Measurements from ENCODE around the gene SCYL1.
"Not testable (repeated sequence)": the region's sequence is repeated elsewhere in the genome, so short reads cannot be mapped to it uniquely, and the experiment has no call there.

The SCYL1 gene

DNA sequence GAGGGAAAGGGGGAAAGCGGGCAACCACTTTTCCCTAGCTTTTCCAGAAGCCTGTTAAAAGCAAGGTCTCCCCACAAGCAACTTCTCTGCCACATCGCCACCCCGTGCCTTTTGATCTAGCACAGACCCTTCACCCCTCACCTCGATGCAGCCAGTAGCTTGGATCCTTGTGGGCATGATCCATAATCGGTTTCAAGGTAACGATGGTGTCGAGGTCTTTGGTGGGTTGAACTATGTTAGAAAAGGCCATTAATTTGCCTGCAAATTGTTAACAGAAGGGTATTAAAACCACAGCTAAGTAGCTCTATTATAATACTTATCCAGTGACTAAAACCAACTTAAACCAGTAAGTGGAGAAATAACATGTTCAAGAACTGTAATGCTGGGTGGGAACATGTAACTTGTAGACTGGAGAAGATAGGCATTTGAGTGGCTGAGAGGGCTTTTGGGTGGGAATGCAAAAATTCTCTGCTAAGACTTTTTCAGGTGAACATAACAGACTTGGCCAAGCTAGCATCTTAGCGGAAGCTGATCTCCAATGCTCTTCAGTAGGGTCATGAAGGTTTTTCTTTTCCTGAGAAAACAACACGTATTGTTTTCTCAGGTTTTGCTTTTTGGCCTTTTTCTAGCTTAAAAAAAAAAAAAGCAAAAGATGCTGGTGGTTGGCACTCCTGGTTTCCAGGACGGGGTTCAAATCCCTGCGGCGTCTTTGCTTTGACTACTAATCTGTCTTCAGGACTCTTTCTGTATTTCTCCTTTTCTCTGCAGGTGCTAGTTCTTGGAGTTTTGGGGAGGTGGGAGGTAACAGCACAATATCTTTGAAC is 19.2 kb upstream of the SCYL1 start:
- DNase-seq (ENCODE audit: low read depth in 4 of 4, low spot score in 1 of 4), result no peak

DNA sequence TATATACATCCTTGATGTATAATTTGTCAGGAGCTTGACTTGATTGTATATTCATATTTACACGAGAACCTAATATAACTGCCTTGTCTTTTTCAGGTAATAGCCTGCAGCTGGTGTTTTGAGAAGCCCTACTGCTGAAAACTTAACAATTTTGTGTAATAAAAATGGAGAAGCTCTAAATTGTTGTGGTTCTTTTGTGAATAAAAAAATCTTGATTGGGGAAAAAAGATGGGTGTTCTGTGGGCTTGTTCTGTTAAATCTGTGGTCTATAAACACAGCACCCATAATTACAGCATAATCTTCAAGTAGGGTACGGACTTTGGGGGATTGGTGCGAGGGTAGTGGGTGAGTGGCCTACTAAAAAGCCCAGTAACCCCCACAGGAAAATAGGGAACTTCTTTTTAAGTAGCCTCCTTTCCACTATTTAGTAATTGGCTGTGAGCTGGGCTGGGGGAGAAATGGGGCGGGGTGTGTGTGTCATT is 18.6 kb upstream of the SCYL1 start:
- DNase-seq (ENCODE audit: low read depth in 4 of 4, low spot score in 1 of 4), result no peak

DNA sequence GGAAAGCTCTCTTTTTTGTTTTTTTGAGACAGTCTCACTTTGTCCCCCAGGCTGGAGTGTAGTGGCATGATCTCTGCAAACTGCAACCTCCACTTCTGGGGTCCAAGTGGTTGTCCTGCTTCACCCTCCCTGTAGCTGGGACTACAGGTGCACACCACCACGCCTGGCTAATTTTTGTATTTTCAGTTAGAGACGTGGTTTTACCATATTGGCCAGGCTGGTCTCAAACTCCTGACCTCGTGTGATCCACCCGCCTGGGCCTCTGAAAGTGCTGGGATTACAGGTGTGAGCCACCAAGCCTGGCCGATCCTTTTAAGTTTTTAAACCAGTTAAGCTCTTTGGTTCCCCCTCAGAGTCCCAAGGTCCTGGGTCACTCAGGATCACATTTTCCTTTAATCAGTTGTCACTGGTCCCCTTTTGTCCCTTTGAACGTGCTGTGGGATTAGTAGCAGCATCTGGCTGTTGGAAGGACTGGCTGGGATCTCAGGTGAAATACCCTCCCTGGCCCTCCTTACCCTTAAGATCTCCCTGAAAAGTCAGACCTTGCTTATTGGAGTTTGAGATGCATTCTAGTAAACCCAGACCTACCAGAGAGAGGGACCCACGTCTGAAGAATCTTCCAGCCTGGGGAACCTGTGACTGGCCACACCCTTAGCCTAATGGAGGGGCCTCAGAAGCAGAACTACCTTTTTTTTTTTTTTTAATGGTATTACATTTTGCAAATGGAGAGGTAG is 17.9 kb upstream of the SCYL1 start:
- peak in 1 of 4 experiments; percentile 27 for DNase-seq (ENCODE audit: low read depth in 4 of 4, low spot score in 1 of 4)

DNA sequence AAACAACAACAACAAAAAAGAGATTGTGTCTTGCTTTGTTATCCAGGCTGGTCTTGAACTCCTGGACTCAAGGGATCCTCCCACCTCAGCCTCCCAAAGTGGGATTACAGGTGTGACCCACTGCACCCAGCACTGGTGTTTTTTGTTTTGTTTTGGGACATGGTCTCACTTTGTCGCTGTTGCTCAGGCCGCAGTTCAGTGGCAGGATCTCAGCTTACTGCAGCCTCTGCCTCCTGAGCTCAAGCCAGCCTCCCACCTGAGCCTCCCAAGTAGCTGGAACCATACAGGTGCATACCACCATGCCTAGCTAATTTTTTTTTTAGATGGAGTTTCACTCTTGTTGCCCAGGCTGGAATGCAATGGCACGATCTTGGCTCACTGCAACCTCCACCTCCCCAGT is 12.6 kb upstream of the SCYL1 start:
- DNase-seq (ENCODE audit: low read depth in 4 of 4, low spot score in 1 of 4), result not testable (repeated sequence)

DNA sequence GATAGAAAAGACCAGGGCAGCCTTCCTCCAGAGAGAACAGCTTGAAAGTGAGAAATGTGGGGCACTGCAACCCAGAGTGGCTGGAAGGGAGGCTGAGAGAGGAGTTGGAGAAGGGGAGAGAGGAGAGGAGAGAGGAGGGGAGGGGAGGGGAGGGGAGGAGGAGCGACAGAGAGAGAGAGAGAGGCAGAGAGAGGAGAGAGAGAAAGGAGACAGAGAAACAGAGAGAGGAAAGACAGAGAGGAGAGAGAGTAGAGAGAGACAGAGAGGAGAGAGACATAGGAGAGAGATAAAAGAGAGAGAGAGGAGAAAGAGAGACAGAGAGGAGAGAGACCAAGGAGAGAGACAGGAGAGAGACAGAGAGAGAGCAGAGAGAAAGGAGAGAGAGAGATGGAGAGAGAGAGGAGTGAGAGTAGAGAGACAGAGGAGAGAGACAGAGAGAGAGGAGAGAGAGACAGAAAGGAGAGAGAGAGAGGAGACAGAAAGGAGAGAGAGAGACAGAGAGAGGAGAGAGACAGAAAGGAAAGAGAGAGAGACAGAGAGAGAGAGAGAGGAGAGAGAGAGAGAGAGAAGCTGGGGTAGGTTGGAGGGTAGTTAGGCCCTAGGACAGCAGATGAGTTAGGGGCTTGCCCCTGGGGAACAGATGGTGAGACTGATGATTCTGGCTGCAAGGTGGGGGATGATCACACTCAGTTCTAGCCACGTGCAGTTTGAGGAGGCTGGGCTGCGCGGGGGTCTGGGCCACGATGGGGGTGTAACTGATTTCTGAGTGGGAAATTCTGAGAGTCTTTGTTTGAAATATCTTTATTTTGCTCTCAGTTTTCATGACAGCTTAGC is 8.5 kb upstream of the SCYL1 start:
- no peak for DNase-seq (ENCODE audit: low read depth in 4 of 4, low spot score in 1 of 4)

DNA sequence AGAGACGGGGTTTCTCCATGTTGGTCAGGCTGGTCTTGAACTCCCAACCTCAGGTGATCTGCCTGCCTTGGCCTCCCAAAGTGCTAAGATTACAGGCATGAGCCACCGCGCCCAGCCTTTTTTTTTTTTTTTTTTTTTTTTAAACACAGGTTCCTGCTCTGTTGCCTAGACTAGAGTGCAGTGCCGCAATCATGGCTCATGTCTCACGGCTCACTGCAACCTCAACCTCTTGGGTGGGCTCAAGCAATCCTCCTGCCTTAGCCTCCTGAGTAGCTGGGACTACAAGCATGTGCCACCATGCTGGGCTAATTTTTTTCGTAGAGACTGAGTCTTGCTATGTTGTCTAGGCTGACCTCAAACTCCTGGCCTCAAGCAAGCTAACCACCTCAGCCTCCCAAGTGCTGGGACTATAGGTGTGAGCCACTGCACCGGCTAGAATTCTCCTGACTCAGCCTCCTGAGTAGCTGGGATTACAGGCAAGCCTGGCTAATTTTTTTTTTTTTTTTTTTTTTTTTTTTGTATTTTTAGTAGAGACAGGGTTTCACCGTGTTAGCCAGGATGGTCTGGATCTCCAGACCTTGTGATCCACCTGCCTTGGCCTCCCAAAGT is 5.8 kb upstream of the SCYL1 start:
- DNase-seq (ENCODE audit: low read depth in 4 of 4, low spot score in 1 of 4), result not testable (repeated sequence)

DNA sequence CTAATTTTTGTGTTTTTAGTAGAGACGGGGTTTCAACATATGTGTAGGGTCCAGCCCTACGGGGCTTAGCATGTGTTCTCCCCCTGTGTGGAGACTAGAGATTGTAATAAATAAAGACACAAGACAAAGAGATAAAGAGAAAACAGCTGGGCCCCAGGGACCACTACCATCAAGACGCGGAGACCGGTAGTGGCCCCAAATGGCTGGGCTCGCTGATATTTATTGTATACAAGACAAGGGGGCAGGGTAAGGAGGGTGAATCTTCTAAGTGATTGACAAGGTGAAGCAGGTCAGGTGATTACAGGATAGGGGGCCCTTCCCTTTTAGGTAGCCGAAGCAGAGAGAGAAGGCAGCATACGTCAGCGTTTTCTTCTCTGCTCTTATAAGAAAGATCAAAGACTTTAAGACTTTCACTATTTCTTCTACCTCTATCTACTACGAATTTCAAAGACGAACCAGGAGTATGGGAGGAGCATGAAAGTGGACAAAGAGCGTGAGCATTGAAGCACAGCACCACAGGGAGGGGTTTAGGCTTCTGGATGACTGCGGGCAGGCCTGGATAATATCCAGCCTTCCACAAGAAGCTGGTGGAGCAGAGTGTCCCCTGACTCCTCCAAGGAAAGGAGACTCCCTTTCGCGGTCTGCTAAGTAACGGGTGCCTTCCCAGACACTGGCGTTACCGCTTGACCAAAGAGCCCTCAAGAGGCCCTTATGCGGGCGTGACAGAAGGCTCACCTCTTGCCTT is 2.9 kb upstream of the SCYL1 start:
- not testable (repeated sequence) for DNase-seq (ENCODE audit: low read depth in 4 of 4, low spot score in 1 of 4)

DNA sequence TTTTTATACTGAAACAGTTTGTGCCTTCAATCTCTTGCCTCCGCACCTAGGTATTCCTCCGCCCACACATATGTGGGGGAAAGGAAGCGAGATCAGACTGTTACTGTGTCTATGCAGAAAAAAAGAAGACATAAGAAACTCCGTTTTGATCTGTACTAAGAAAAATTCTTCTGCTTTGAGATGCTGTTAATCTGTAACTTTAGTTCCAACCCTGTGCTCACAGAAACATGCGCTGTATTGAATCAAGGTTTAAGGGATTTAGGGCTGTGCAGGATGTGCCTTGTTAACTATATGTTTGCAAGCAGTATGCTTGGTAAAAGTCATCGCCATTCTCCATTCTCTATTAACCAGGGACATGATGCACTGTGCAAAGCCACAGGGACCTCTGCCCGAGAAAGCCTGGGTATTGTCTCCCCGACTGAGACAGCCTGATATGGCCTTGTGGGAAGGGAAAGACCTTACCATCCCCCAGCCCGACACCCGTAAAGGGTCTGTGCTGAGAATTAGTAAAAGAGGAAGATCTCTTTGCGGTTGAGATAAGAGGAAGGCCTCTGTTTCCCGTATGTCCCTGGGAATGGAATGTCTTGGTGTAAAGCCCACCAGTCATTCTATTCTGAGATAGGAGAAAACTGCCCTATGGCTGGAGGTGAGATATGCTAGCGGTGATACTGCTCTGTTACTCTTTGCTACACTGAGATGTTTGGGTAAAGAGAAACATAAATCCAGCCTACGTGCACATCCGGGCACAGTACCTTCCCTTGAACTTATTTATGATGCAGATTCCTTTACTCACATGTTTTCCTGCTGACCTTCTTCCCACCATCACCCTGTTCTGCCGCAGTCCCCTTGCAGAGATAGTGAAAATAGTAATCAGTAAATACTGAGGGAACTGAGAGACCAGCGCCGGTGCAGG is 1.9 kb upstream of the SCYL1 start:
- not testable (repeated sequence) for DNase-seq (ENCODE audit: low read depth in 4 of 4, low spot score in 1 of 4)

DNA sequence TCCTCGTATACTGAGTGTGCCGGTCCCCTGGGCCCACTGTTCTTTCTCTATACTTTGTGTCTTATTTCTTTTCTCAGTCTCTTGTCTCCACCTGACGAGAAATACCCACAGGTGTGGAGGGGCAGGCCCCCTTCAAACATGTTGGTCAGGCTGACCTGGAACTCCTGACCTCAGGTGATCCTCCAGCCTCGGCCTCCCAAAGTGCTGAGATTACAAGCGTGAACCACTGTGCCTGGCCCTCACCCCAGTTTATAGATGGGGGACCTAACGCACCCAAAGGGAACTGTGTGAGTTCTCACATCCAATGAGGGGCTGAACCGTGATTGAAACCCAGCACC is 1.3 kb upstream of the SCYL1 start:
- not testable (repeated sequence) for DNase-seq (ENCODE audit: low read depth in 4 of 4, low spot score in 1 of 4)

DNA sequence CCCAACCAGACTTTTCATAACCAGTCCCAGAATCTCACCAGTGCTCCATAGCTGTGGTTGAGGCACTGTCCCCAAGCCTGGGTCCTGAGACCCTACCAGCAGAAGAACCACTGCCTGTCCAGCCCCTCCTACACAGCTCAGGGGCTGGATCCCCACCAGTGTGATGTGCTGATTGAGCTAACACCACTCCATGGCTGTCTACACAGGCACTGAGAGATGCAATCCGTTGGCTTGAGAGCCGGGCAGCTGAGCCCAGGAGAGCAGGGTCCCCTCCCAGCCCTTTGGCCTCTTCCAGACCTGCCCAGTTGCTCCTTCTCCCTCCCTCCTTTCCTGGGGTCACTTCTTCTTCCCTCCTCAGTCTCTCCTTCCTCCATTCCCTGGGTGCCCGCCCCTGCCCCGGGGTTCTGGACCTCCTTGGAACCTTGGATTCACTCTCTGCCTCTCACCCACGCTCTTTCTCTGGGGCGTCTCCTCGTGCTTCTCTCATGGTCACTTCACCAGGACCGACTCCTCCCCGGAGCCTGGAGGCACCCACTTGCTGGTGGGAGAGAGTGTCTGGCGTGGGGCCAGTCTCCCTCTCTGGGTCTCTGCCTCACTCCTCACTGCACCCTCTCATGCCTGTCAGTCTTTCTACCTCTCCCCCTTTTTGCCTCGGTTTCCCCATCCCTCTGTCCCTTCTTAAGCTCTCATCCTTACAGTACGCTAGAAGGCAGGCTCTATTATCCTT is 706 bp upstream of the SCYL1 start:
- DNase-seq (ENCODE audit: low read depth in 4 of 4, low spot score in 1 of 4), result no peak

DNA sequence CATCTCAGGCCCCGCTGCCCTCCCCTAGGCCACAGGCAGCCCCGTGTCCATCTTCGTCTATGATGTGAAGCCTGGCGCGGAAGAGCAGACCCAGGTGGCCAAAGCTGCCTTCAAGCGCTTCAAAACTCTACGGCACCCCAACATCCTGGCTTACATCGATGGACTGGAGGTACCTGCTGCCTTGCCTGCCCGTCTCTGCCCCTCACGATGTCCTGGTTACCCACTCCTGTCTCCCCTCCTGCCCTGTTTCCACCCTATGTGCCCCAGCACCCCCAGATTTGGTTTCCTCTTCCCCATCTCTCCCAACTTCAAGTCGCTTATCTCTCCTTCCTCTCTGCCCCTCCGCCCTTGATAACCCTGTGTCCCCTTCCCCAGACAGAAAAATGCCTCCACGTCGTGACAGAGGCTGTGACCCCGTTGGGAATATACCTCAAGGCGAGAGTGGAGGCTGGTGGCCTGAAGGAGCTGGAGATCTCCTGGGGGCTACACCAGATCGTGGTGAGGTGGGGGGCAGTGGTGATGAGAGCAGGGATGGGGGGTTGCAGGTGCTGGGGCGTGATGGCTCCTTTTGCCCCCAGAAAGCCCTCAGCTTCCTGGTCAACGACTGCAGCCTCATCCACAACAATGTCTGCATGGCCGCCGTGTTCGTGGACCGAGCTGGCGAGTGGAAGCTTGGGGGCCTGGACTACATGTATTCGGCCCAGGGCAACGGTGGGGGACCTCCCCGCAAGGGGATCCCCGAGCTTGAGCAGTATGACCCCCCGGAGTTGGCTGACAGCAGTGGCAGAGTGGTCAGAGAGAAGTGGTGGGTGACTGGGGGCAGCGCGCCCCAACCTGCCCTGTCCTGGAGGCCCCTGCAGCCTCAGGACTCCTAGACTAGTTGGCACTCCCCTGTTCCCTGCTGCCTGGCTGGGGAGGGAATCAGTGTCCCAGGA is 930 bp downstream of the SCYL1 start:
- DNase-seq (ENCODE audit: low read depth in 4 of 4, low spot score in 1 of 4), result no peak

DNA sequence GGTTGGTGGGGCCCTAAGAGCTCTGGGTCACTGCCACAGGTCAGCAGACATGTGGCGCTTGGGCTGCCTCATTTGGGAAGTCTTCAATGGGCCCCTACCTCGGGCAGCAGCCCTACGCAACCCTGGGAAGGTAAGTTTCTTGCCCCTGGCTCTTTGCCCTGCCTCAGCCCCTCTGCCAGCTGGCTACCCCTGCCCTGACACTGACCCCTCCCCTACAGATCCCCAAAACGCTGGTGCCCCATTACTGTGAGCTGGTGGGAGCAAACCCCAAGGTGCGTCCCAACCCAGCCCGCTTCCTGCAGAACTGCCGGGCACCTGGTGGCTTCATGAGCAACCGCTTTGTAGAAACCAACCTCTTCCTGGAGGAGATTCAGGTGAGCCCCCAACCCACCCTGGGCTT is 1.9 kb downstream of the SCYL1 start:
- DNase-seq (ENCODE audit: low read depth in 4 of 4, low spot score in 1 of 4), result no peak

DNA sequence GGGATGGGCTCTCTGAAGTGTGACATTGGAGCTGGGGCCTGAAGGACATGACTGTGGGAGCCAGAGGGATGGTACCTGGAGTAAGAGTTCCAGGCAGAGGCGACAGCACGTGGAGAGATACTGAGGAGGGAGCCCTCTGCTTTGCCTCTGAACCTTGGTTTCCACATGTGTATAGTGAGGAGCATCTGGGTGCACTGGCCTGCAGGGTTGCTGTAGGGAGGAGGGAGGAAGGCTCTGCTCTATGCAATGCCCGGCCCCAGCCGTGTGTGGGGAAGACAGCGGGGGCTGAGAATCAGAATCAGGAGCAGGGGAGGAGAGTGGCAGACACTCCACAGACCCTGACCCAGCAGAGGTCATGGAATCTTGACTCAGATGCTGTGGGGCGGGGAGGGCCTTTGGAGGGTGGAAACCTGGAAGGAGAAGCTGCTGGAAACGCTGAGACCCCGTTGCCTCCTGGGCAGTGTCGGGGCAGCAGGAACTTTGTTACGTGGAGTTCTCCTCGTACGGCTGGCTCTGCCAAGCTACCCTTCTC is 4.0 kb downstream of the SCYL1 start:
- no peak for DNase-seq (ENCODE audit: low read depth in 4 of 4, low spot score in 1 of 4)

DNA sequence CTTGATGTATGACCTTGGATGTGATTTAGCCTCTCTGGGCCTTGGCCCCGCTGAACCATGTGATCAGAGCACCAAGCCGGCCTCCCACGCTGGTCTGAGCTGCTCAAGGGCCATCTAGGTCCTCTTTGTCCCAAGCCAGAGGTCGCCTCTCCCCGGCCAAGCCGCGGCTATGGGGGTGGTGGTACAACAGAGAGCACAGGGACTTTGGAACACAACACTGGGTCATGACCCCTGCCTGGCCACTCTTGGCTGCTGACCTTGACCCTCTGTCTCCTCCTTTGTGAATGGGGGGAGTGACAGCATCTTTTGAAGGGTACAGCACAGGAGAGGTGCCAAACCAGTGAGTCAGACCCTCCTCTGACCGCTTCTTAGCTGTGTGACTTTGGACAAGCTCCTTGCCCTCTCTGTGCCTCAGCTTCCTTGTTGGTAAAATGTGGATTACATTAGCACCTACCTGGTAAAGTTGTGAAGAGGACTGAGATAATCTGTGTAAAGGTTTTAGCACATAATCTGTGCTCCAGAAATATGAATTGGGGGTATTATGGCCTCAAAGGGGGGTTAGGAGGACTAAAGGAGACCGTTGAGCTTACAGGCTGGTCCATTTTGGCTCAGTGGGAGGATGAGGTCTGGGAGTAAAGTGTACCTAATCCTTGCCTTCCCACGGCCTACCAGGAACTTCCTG is 4.7 kb downstream of the SCYL1 start:
- DNase-seq (ENCODE audit: low read depth in 4 of 4, low spot score in 1 of 4), result no peak

DNA sequence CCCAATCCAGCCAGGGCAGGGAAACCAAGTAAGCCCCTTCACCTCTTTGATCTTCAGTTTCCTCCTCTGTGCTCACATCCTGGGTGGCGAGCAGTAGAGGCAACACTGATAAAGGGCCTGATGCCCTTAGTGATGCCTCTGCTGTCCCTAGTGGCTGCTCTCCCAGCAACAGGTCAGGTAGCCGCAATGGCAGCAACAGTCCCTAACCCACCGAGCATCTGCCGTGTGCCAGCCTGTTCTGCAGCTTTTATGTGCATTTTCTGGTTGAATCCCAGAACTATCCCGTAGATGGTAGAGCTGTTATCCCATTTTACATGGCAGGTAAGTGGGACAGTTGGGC is 5.2 kb downstream of the SCYL1 start:
- DNase-seq (ENCODE audit: low read depth in 4 of 4, low spot score in 1 of 4), result no peak

DNA sequence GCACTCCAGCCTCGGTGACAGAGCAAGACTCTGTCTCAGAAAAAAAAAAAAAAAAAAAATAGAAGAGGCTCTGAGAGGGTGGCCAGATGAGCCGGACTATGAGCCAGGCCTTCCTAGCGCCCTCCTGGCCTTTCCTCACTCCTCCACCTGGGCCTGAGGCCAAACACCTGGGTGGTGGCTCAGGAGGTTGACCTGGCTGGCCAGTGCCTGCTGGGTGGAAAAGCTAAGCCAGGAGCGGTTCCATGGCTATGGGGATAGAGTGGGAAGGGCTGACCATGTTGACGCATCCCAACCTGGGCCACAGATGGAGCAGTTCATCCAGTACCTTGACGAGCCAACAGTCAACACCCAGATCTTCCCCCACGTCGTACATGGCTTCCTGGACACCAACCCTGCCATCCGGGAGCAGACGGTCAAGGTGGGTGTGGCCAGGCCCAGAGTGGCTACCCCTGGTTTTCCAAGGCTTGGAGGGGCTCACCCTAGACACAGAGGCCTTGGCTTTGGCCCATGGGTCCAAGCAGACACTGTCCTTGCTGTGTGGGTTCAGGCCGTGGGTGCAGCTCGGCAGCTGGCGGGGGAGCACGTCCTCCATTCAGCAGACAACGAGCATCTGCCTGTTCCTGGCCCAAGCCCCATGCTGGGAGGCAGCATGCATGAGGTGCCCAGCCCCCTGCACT is 7.6 kb downstream of the SCYL1 start:
- no peak for DNase-seq (ENCODE audit: low read depth in 4 of 4, low spot score in 1 of 4)
